Activated CD4-positive, alpha-beta T cell treated with anti-CD3 and anti-CD28 coated beads for 36 hours (primary cell): ENCODE measurements around the gene AACS. TPM values are rescaled to one million over a fixed set of nuclear protein-coding genes. Genes with fewer than 3 reads are reported as not detected.
"Not testable (repeated sequence)": the region's sequence is repeated elsewhere in the genome, so short reads cannot be mapped to it uniquely, and the experiment has no call there.

Experiments
- ATAC-seq: fragments of 200-7000 bp; cut with Tn5 transposase; one replicate; pipeline ENCODE4 v1.10.0; 2021; ENCODE audit warnings: mild to moderate bottlenecking, moderate library complexity
- CTCF ChIA-PET: fragments of 350-600 bp; sonication (Branson Sonifier 250); formaldehyde crosslinking; loops from one replicate; lab custom pipeline; 2021; ENCODE audit warnings: antibody characterized with exemption; lab: Charles Lee
- POLR2A ChIA-PET: fragments of 350-600 bp; sonication (Branson Sonifier 250); formaldehyde crosslinking; loops from one replicate; lab custom pipeline; 2021; ENCODE audit warnings: antibody characterized with exemption, inconsistent platforms; lab: Charles Lee
- DNase-seq: peaks from one replicate; pipeline ENCODE4 v3.0.0-alpha.2; 2020
- H3K27ac Mint-ChIP-seq: one replicate; pipeline ENCODE4 v1.8.0; 2021; ENCODE audit warnings: mixed read lengths
- H3K27me3 Mint-ChIP-seq: one replicate; pipeline ENCODE4 v1.8.0; 2021; ENCODE audit warnings: mixed read lengths
- H3K36me3 Mint-ChIP-seq: one replicate; pipeline ENCODE4 v1.8.0; 2021; ENCODE audit warnings: low read depth, mixed read lengths
- H3K4me1 Mint-ChIP-seq: one replicate; pipeline ENCODE4 v1.8.0; 2021; ENCODE audit warnings: mixed read lengths
- H3K4me3 Mint-ChIP-seq: one replicate; pipeline ENCODE4 v1.8.0; 2021; ENCODE audit warnings: mild to moderate bottlenecking, moderate library complexity, mixed read lengths
- H3K9me3 Mint-ChIP-seq: one replicate; pipeline ENCODE4 v1.8.0; 2021; ENCODE audit warnings: low read depth, mixed read lengths
- intact Hi-C, 2 experiments: fragments of 100-400 bp; cut with DNase I in 1 of 2; cut with micrococcal nuclease in 1 of 2; formaldehyde crosslinking; loops; one replicate each; pipeline versions ENCODE4 v1.14.2 to v1.15.1; 2022 to 2024; cut with DNase I, micrococcal nuclease
- total RNA-seq, 2 experiments: library from RNA; stranded (reverse); gene quantifications; one replicate each; pipeline ENCODE4 v1.2.3, GENCODE V29; 2021

The AACS gene
- total RNA-seq, 2 experiments from 2014 or later, result 13.9 to 16.6 TPM

- Mint-ChIP-seq H3K27me3 (no peaks in the 10 kb centered on the region), H3K4me1 (no peaks in the 10 kb centered on the region), H3K27ac (no peak overlapping the region), H3K4me3 (no peak overlapping the region), H3K9me3 (peaks cover under 1% of the 10 kb centered on the region), H3K36me3 (peaks cover 14% of the 10 kb centered on the region)
- no peak for ATAC-seq
- no peak for DNase-seq
- ChIA-PET CTCF (no interaction called here), POLR2A (no interaction called here)
- intact Hi-C loops, result no loop called here
These were observed 35.4 kb upstream of the AACS start for GRCh38 chr12:125029761-125030358.

- H3K9me3 Mint-ChIP-seq, H3K36me3 Mint-ChIP-seq, DNase-seq, H3K4me1 Mint-ChIP-seq, H3K4me3 Mint-ChIP-seq, ATAC-seq, H3K27me3 Mint-ChIP-seq, intact Hi-C loops, POLR2A ChIA-PET, H3K27ac Mint-ChIP-seq: not testable (repeated sequence)
- CTCF ChIA-PET, result interaction anchor here (0.6 kb wide), 1 partner anchor 88 kb away, joined by 3 read pairs; no protein-coding TSS in a partner anchor
These were observed 33.8 kb upstream of the AACS start for GRCh38 chr12:125031471-125031870.

- DNase-seq, result no peak
- Mint-ChIP-seq H3K9me3 (peaks cover 4% of the 10 kb centered on the region), H3K27ac (no peak overlapping the region), H3K36me3 (peaks cover 6% of the 10 kb centered on the region), H3K27me3 (no peaks in the 10 kb centered on the region), H3K4me3 (no peak overlapping the region), H3K4me1 (no peaks in the 10 kb centered on the region)
- no peak for ATAC-seq
- ChIA-PET CTCF (no interaction called here), POLR2A (no interaction called here)
- intact Hi-C loops, result no loop called here
These were observed 32.6 kb upstream of the AACS start for GRCh38 chr12:125032466-125033152.

GRCh38 chr12:125033288-125033687 is 31.9 kb upstream of the AACS start:
- no peak for ATAC-seq
- no peaks in the 10 kb centered on the region for H3K4me1 Mint-ChIP-seq
- DNase-seq, result no peak
- POLR2A ChIA-PET, result no interaction called here
- peaks cover 4% of the 10 kb centered on the region for H3K9me3 Mint-ChIP-seq
- CTCF ChIA-PET, result no interaction called here
- intact Hi-C loops, result no loop called here
- peaks cover 4% of the 10 kb centered on the region for H3K36me3 Mint-ChIP-seq
- H3K4me3 Mint-ChIP-seq, result no peak overlapping the region
- no peak overlapping the region for H3K27ac Mint-ChIP-seq
- no peaks in the 10 kb centered on the region for H3K27me3 Mint-ChIP-seq

GRCh38 chr12:125038976-125039625 is 26.1 kb upstream of the AACS start:
- intact Hi-C loops, result no loop called here
- POLR2A ChIA-PET, result interaction anchor here (0.6 kb wide), 1 partner anchor 1579 kb away, joined by 4 read pairs; no protein-coding TSS in a partner anchor
- no peaks in the 10 kb centered on the region for H3K36me3 Mint-ChIP-seq
- no peak overlapping the region for H3K4me3 Mint-ChIP-seq
- DNase-seq (no peak), ATAC-seq (no peak)
- H3K27ac Mint-ChIP-seq, result no peak overlapping the region
- H3K4me1 Mint-ChIP-seq, result no peaks in the 10 kb centered on the region
- CTCF ChIA-PET, result interaction anchor here (0.6 to 1.0 kb wide), 2 partner anchors 18 to 390 kb away, joined by 3 to 4 read pairs; no protein-coding TSS in a partner anchor
- H3K9me3 Mint-ChIP-seq, result peaks cover 4% of the 10 kb centered on the region
- H3K27me3 Mint-ChIP-seq, result no peaks in the 10 kb centered on the region

- ChIA-PET POLR2A (interaction anchor here (1.0 to 1.3 kb wide), 3 partner anchors 16 to 55 kb away, joined by 3 to 7 read pairs (median 6); partner anchors contain the start of gene AACS), CTCF (interaction anchor here (0.5 to 1.3 kb wide), 4 partner anchors 11 to 54 kb away, joined by 3 to 5 read pairs (median 4); no protein-coding TSS in a partner anchor)
- H3K9me3 Mint-ChIP-seq, result no peaks in the 10 kb centered on the region
- peaks cover 8% of the 10 kb centered on the region for H3K4me1 Mint-ChIP-seq
- ATAC-seq, result no peak
- no peak overlapping the region for H3K27ac Mint-ChIP-seq
- H3K36me3 Mint-ChIP-seq, result no peaks in the 10 kb centered on the region
- peak overlapping the region; percentile 75 for H3K4me3 Mint-ChIP-seq
- intact Hi-C loops, result loop anchor here (1.0 kb wide), 5 partner anchors 16 to 186 kb away; partner anchors contain the start of genes AACS (in 2 of the 2), DHX37 (in 2 of the 2), BRI3BP (in 1 of the 2) and SCARB1 (in 1 of the 2)
- no peaks in the 10 kb centered on the region for H3K27me3 Mint-ChIP-seq
- no peak for DNase-seq
These were observed 16.2 kb upstream of the AACS start for GRCh38 chr12:125049093-125049458.

- POLR2A ChIA-PET, result no interaction called here
These were observed 14.8 kb upstream of the AACS start for GRCh38 chr12:125050446-125050845.

GRCh38 chr12:125050868-125051267 is 14.4 kb upstream of the AACS start:
- CTCF ChIA-PET, result interaction anchor here (0.6 to 0.7 kb wide), 2 partner anchors 20 to 56 kb away, joined by 3 read pairs; no protein-coding TSS in a partner anchor
- POLR2A ChIA-PET, result no interaction called here

More at GRCh38 chr12:125050446-125050845, 14.8 kb upstream of the AACS start:
- ATAC-seq (no peak), DNase-seq (peak; percentile 20)
- Mint-ChIP-seq H3K36me3 (no peaks in the 10 kb centered on the region), H3K4me1 (peaks cover 8% of the 10 kb centered on the region), H3K27me3 (no peaks in the 10 kb centered on the region), H3K9me3 (no peaks in the 10 kb centered on the region), H3K27ac (no peak overlapping the region), H3K4me3 (peak overlapping the region; percentile 75)
- CTCF ChIA-PET, result interaction anchor here (0.6 to 0.7 kb wide), 2 partner anchors 20 to 55 kb away, joined by 3 read pairs; no protein-coding TSS in a partner anchor
- intact Hi-C loops, result no loop called here

GRCh38 chr12:125053821-125054220 is 11.4 kb upstream of the AACS start:
- CTCF ChIA-PET, result no interaction called here
- no peak for DNase-seq
- POLR2A ChIA-PET, result no interaction called here

More at GRCh38 chr12:125050868-125051267, 14.4 kb upstream of the AACS start:
- intact Hi-C loops, result no loop called here
- no peaks in the 10 kb centered on the region for H3K9me3 Mint-ChIP-seq
- DNase-seq (no peak), ATAC-seq (no peak)
- H3K36me3 Mint-ChIP-seq, result no peaks in the 10 kb centered on the region
- no peak overlapping the region for H3K27ac Mint-ChIP-seq
- no peak overlapping the region for H3K4me3 Mint-ChIP-seq
- H3K27me3 Mint-ChIP-seq, result no peaks in the 10 kb centered on the region
- H3K4me1 Mint-ChIP-seq, result peaks cover 8% of the 10 kb centered on the region

GRCh38 chr12:125055591-125055990 is 9.6 kb upstream of the AACS start:
- H3K27ac Mint-ChIP-seq, result no peak overlapping the region
- POLR2A ChIA-PET, result interaction anchor here (0.6 to 0.7 kb wide), 2 partner anchors 44 to 145 kb away, joined by 3 to 7 read pairs; no protein-coding TSS in a partner anchor
- CTCF ChIA-PET, result no interaction called here

More at GRCh38 chr12:125053821-125054220, 11.4 kb upstream of the AACS start:
- no peak for ATAC-seq
- intact Hi-C loops, result no loop called here
- H3K27me3 Mint-ChIP-seq, result peaks cover 7% of the 10 kb centered on the region
- no peaks in the 10 kb centered on the region for H3K36me3 Mint-ChIP-seq
- no peak overlapping the region for H3K4me3 Mint-ChIP-seq
- H3K4me1 Mint-ChIP-seq, result peaks cover 8% of the 10 kb centered on the region
- no peaks in the 10 kb centered on the region for H3K9me3 Mint-ChIP-seq
- no peak overlapping the region for H3K27ac Mint-ChIP-seq

GRCh38 chr12:125056306-125056705 is 8.9 kb upstream of the AACS start:
- intact Hi-C loops, result no loop called here
- Mint-ChIP-seq H3K27me3 (peaks cover 7% of the 10 kb centered on the region), H3K36me3 (no peaks in the 10 kb centered on the region), H3K4me3 (no peak overlapping the region), H3K4me1 (no peaks in the 10 kb centered on the region), H3K27ac (no peak overlapping the region), H3K9me3 (no peaks in the 10 kb centered on the region)
- ChIA-PET CTCF (interaction anchor here (0.7 kb wide), 1 partner anchor 8 kb away, joined by 4 read pairs; no protein-coding TSS in a partner anchor), POLR2A (interaction anchor here (0.7 kb wide), 1 partner anchor 43 kb away, joined by 3 read pairs; no protein-coding TSS in a partner anchor)
- DNase-seq (no peak), ATAC-seq (no peak)

More at GRCh38 chr12:125055591-125055990, 9.6 kb upstream of the AACS start:
- DNase-seq (no peak), ATAC-seq (no peak)
- peaks cover 7% of the 10 kb centered on the region for H3K27me3 Mint-ChIP-seq
- H3K4me3 Mint-ChIP-seq, result no peak overlapping the region
- H3K36me3 Mint-ChIP-seq, result no peaks in the 10 kb centered on the region
- no peaks in the 10 kb centered on the region for H3K4me1 Mint-ChIP-seq
- no peaks in the 10 kb centered on the region for H3K9me3 Mint-ChIP-seq
- intact Hi-C loops, result no loop called here
